Right cardiac atrium (tissue), 5 donors: ENCODE results near the gene GCNA. TPM values are rescaled to one million over a fixed set of nuclear protein-coding genes. Genes with fewer than 3 reads are reported as not detected.

Source experiments
- ATAC-seq, 2 donors: fragments of 200-7000 bp; cut with Tn5 transposase; one replicate each; pipeline versions ENCODE4 v1.8.0 to v1.9.1; 2020; ENCODE audit warnings: moderate library complexity in 2 of 2, mild to moderate bottlenecking in 1 of 2
- DNase-seq, 3 donors: peaks; one replicate each; pipeline ENCODE4 v3.0.0-alpha.2; 2020
- H3K27ac ChIP-seq: one replicate; pipeline ENCODE4 v1.5.1; 2013; ENCODE audit warnings: mild to moderate bottlenecking, low read length, control low read depth, moderate library complexity
- H3K27me3 ChIP-seq: one replicate; pipeline ENCODE4 v1.6.1; 2013; ENCODE audit not compliant: control insufficient read depth, insufficient read depth
- H3K4me1 ChIP-seq: one replicate; pipeline ENCODE4 v1.6.1; 2013; ENCODE audit warnings: low read length; ENCODE audit not compliant: control insufficient read depth, insufficient read depth
- H3K4me3 ChIP-seq: one replicate; pipeline ENCODE4 v1.5.1; 2013; ENCODE audit warnings: low read length, control low read depth
- H3K9me3 ChIP-seq: one replicate; pipeline ENCODE4 v1.6.1; 2013; ENCODE audit warnings: low read length; ENCODE audit not compliant: control insufficient read depth
- WGBS: extraction: QIAGEN DNeasy Blood & Tissue Kit; methylation state at CpG from one replicate; pipeline ENCODE4 v1.1.7; 2013; 5-methylcytosine and 5-hydroxymethylcytosine counted together
- intact Hi-C, 4 donors: fragments of 100-400 bp; cut with DNase I; formaldehyde crosslinking; loops; one replicate each; pipeline versions ENCODE4 v1.11.0 to v1.14.0; 2022 to 2023
- polyA plus RNA-seq: library from polyadenylated mRNA; stranded (reverse); fragments of 200-250 nt; gene quantifications from one replicate; pipeline ENCODE4 v1.2.3, GENCODE V29; 2013
- total RNA-seq, 4 donors: library from RNA; stranded (reverse); fragmentation: NEBNext Ultra II Directional; extraction: Animal tissue kit (Norgen Biotek cat#: 25700); gene quantifications; one replicate each; pipeline ENCODE4 v1.2.1, GENCODE V29; 2021
- donor health status: healthy with polysubstance abuse.
- donor health status: DM: no; HTN: yes; CAD: no.
- donor health status: DM: no; HTN: no; CAD: no.
- donor health status: DM: no; HTN: yes; CAD: no; lungs with severe emphysema.
- donor health status: DM: yes; HTN: yes; CAD: no.

The GCNA gene
- total and polyA plus RNA-seq, 5 donors = 0.81 to 2.0 (median 1.6) TPM

GRCh38 chrX:71615954-71616353 is 37.7 kb downstream of the GCNA start:
- WGBS = 89% methylated on average over 10 of the region's 10 CpGs
- Histone ChIP-seq H3K4me1 (no peaks in the 10 kb centered on the region), H3K4me3 (no peak overlapping the region), H3K27ac (no peak overlapping the region), H3K9me3 (no peaks in the 10 kb centered on the region), H3K27me3 (no peaks in the 10 kb centered on the region)
- no peak for ATAC-seq
- no peak for DNase-seq
- intact Hi-C loops = no loop called here

- Histone ChIP-seq H3K27me3 (no peaks in the 10 kb centered on the region), H3K9me3 (no peaks in the 10 kb centered on the region), H3K4me3 (no peak overlapping the region), H3K27ac (no peak overlapping the region), H3K4me1 (no peaks in the 10 kb centered on the region)
- intact Hi-C loops = no loop called here
- ATAC-seq = no peak
- DNase-seq = peak in 1 of 3 donors; percentile 47
- WGBS = 84% methylated on average over 43 of the region's 43 CpGs
Measured at GRCh38 chrX:71616672-71617529, 38.7 kb downstream of the GCNA start.

GRCh38 chrX:71617742-71618141 is 39.5 kb downstream of the GCNA start:
- Histone ChIP-seq H3K27ac (no peak overlapping the region), H3K4me1 (no peaks in the 10 kb centered on the region), H3K9me3 (no peaks in the 10 kb centered on the region), H3K4me3 (no peak overlapping the region), H3K27me3 (no peaks in the 10 kb centered on the region)
- ATAC-seq (no peak), DNase-seq (no peak)
- intact Hi-C loops = no loop called here
- WGBS = 79% methylated on average over 8 of the region's 8 CpGs

GRCh38 chrX:71618303-71618721 is 40.1 kb downstream of the GCNA start, which contains the start of gene CXCR3:
TSS of gene CXCR3 (minus strand) at chrX:71618511. CDS start at chrX:71618449, 62 bp downstream.
- no peak within 1 kb of the TSS for H3K4me3 ChIP-seq
- 54% methylated on average over 4 of the region's 4 CpGs for WGBS
- intact Hi-C loops = no loop called here
- peaks cover 2% of the 10 kb centered on the region for H3K4me1 ChIP-seq
- DNase-seq (peak in 2 of 3 donors; percentile 50 to 63), ATAC-seq (no peak)
- H3K9me3 ChIP-seq = no peaks in the 10 kb centered on the region
- H3K27me3 ChIP-seq = no peaks in the 10 kb centered on the region
- no peak within 1 kb of the TSS for H3K27ac ChIP-seq

- no peaks in the 10 kb centered on the region for H3K27me3 ChIP-seq
- no peaks in the 10 kb centered on the region for H3K9me3 ChIP-seq
- no peak for DNase-seq
- 90% methylated on average over 3 of the region's 3 CpGs for WGBS
- no peak overlapping the region for H3K4me3 ChIP-seq
- peaks cover 4% of the 10 kb centered on the region for H3K4me1 ChIP-seq
- no peak for ATAC-seq
- H3K27ac ChIP-seq = no peak overlapping the region
- intact Hi-C loops = no loop called here
Measured at GRCh38 chrX:71618787-71619186, 40.5 kb downstream of the GCNA start.

GRCh38 chrX:71619193-71619592 is 41.0 kb downstream of the GCNA start:
- 85% methylated on average over 8 of the region's 8 CpGs for WGBS
- no peak for ATAC-seq
- Histone ChIP-seq H3K27me3 (no peaks in the 10 kb centered on the region), H3K27ac (no peak overlapping the region), H3K4me3 (no peak overlapping the region), H3K9me3 (no peaks in the 10 kb centered on the region), H3K4me1 (peaks cover 4% of the 10 kb centered on the region)
- DNase-seq = no peak
- intact Hi-C loops = no loop called here

GRCh38 chrX:71619986-71620385 is 41.7 kb downstream of the GCNA start:
- intact Hi-C loops = no loop called here
- 88% methylated on average over 1 of the region's 1 CpG for WGBS
- no peak for ATAC-seq
- Histone ChIP-seq H3K27ac (no peak overlapping the region), H3K4me3 (no peak overlapping the region), H3K4me1 (peaks cover 4% of the 10 kb centered on the region), H3K9me3 (no peaks in the 10 kb centered on the region), H3K27me3 (no peaks in the 10 kb centered on the region)
- no peak for DNase-seq

- Histone ChIP-seq H3K27me3 (no peaks in the 10 kb centered on the region), H3K27ac (peak overlapping the region; percentile 57), H3K4me3 (no peak overlapping the region), H3K4me1 (peaks cover 4% of the 10 kb centered on the region), H3K9me3 (no peaks in the 10 kb centered on the region)
- intact Hi-C loops = no loop called here
- DNase-seq (peak in 1 of 3 donors; percentile 64), ATAC-seq (peak; percentile 67 to 76)
- 27% methylated on average over 6 of the region's 6 CpGs for WGBS
Measured at GRCh38 chrX:71621603-71622002, 43.4 kb downstream of the GCNA start.

- DNase-seq = peak in 1 of 3 donors; percentile 37
Measured at GRCh38 chrX:71622032-71622575, 43.9 kb downstream of the GCNA start.

GRCh38 chrX:71622576-71623450 is 44.6 kb downstream of the GCNA start:
- 20% methylated on average over 13 of the region's 13 CpGs for WGBS
- intact Hi-C loops = no loop called here
- ATAC-seq (peak; percentile 89 to 94), DNase-seq (peak; percentile 83 to 93 (median 93))
- peak overlapping the region; percentile 91 for H3K27ac ChIP-seq
- no peak overlapping the region for H3K4me3 ChIP-seq
- no peaks in the 10 kb centered on the region for H3K27me3 ChIP-seq
- H3K4me1 ChIP-seq = peaks cover 4% of the 10 kb centered on the region
- H3K9me3 ChIP-seq = no peaks in the 10 kb centered on the region

More at GRCh38 chrX:71622032-71622575, 43.9 kb downstream of the GCNA start:
- Histone ChIP-seq H3K4me3 (no peak overlapping the region), H3K9me3 (no peaks in the 10 kb centered on the region), H3K4me1 (peaks cover 4% of the 10 kb centered on the region), H3K27me3 (no peaks in the 10 kb centered on the region), H3K27ac (peak overlapping the region; percentile 91)
- no peak for ATAC-seq
- WGBS = 66% methylated on average over 9 of the region's 9 CpGs
- intact Hi-C loops = no loop called here

GRCh38 chrX:71623714-71624113 is 45.5 kb downstream of the GCNA start:
- no peak for DNase-seq
- WGBS = 86% methylated on average over 3 of the region's 3 CpGs
- Histone ChIP-seq H3K27ac (no peak overlapping the region), H3K4me3 (no peak overlapping the region), H3K4me1 (peaks cover 4% of the 10 kb centered on the region), H3K9me3 (no peaks in the 10 kb centered on the region), H3K27me3 (no peaks in the 10 kb centered on the region)
- intact Hi-C loops = no loop called here
- no peak for ATAC-seq
